GM23248 (cell line): ENCODE measurements around the gene SPTBN4. TPM values are rescaled to one million over a fixed set of nuclear protein-coding genes. Genes with fewer than 3 reads are reported as not detected.
"Not testable (repeated sequence)": the region's sequence is repeated elsewhere in the genome, so short reads cannot be mapped to it uniquely, and the experiment has no call there.

Source experiments
- DNase-seq: peaks from one replicate; pipeline ENCODE4 v3.0.0-alpha.2; 2015
- H2AFZ ChIP-seq: fragments of 200-600 bp; sonication (generic); 2 replicates; pipeline ENCODE4 v1.6.1; 2016; ENCODE audit warnings: antibody characterized with exemption
- H3F3A ChIP-seq: fragments of 200-600 bp; sonication (generic); 2 replicates; pipeline ENCODE4 v1.6.1; 2016; ENCODE audit warnings: mild to moderate bottlenecking, antibody characterized with exemption, mixed run types; ENCODE audit not compliant: insufficient read depth
- H3K27ac ChIP-seq: fragments of 200-600 bp; sonication (generic); 2 replicates; pipeline ENCODE4 v1.5.1; 2016; ENCODE audit warnings: mild to moderate bottlenecking
- H3K27me3 ChIP-seq: fragments of 200-600 bp; sonication (generic); replicated peaks from 2 replicates; pipeline ENCODE4 v1.6.1; 2016; ENCODE audit warnings: mild to moderate bottlenecking; ENCODE audit not compliant: insufficient read depth
- H3K36me3 ChIP-seq: fragments of 200-600 bp; sonication (generic); 2 replicates; pipeline ENCODE4 v1.6.1; 2016; ENCODE audit warnings: low read depth, mild to moderate bottlenecking
- H3K4me1 ChIP-seq: fragments of 200-600 bp; sonication (generic); 2 replicates; pipeline ENCODE4 v1.6.1; 2016; ENCODE audit warnings: mild to moderate bottlenecking; ENCODE audit not compliant: insufficient read depth
- H3K4me2 ChIP-seq: fragments of 200-600 bp; sonication (generic); one replicate; pipeline ENCODE4 v1.6.1; 2016; ENCODE audit warnings: mild to moderate bottlenecking; ENCODE audit not compliant: unreplicated experiment
- H3K4me3 ChIP-seq: fragments of 200-600 bp; sonication (generic); 2 replicates; pipeline ENCODE4 v1.5.1; 2016; ENCODE audit warnings: mild to moderate bottlenecking
- H3K79me2 ChIP-seq: fragments of 200-600 bp; sonication (generic); 2 replicates; pipeline ENCODE4 v1.6.1; 2016; ENCODE audit warnings: mild to moderate bottlenecking; ENCODE audit not compliant: insufficient read depth
- H3K9ac ChIP-seq: fragments of 200-600 bp; sonication (generic); 2 replicates; pipeline ENCODE4 v1.6.1; 2016; ENCODE audit warnings: mild to moderate bottlenecking
- H3K9me2 ChIP-seq: fragments of 200-600 bp; sonication (generic); 2 replicates; pipeline ENCODE4 v1.6.1; 2016; ENCODE audit warnings: mixed run types, mild to moderate bottlenecking, moderate library complexity; ENCODE audit not compliant: insufficient read depth
- H3K9me3 ChIP-seq: fragments of 200-600 bp; sonication (generic); one replicate; pipeline ENCODE4 v1.6.1; 2017; ENCODE audit warnings: low read depth
- H4K20me1 ChIP-seq: fragments of 200-600 bp; sonication (generic); 2 replicates; pipeline ENCODE4 v1.6.0; 2016; ENCODE audit not compliant: insufficient read depth
- EZH2 ChIP-seq: fragments of 200-600 bp; sonication (generic); IDR thresholded peaks from 2 replicates; pipeline ENCODE4 v1.6.1; 2018; ENCODE audit warnings: antibody characterized with exemption, mild to moderate bottlenecking; ENCODE audit not compliant: insufficient read depth, poor library complexity, severe bottlenecking
- EZH2phosphoT487 ChIP-seq: fragments of 200-600 bp; sonication (generic); IDR thresholded peaks from 2 replicates; pipeline ENCODE4 v1.6.1; 2018; ENCODE audit warnings: antibody characterized with exemption, moderate library complexity, mild to moderate bottlenecking, low read depth; ENCODE audit not compliant: insufficient read depth
- WGBS, 2 experiments: methylation state at CpG; one replicate each; pipeline ENCODE4 v1.1.6; 2015 to 2017; ENCODE audit warnings: low lambda C conversion rate in 2 of 2, low coverage in 1 of 2; ENCODE audit errors: missing lambda C conversion rate in 2 of 2; 5-methylcytosine and 5-hydroxymethylcytosine counted together
- in situ Hi-C: fragments of 300-500 bp; cut with MboI; formaldehyde crosslinking; loops from 2 replicates; pipeline ENCODE4 v1.15.0; 2020
- polyA plus RNA-seq: library from polyadenylated mRNA; unstranded; fragments of >200 nt; fragmentation: Nextera tagmentation; extraction: Ambion mirVana; gene quantifications from 2 replicates; pipeline ENCODE4 v1.2.1, GENCODE V29; 2016
- total RNA-seq: library from RNA; depleted of rRNA; stranded (reverse); fragments of >200 nt; shearing (Covaris generic); gene quantifications from 2 replicates; pipeline ENCODE4 v1.2.3, GENCODE V29; 2014

The SPTBN4 gene
- total and polyA plus RNA-seq, 2 experiments from 2014 or later: 0.69 to 2.1 TPM

DNA sequence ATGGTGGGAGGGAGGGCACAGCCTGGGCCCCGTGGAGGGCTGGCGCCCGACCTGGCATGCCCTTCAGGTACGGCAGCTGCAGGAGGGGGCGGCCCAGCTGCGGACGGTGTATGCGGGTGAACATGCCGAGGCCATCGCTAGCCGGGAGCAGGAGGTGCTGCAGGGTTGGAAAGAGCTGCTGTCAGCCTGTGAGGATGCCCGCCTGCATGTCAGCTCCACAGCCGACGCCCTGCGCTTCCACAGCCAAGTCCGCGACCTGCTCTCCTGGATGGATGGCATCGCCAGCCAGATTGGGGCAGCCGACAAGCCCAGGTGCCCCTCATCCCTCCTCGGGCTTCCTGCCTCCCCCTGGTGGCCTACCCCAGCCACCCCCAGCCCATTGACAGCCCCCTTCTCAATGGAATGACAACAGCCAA, 93.3 kb downstream of the SPTBN4 start:
- no peaks in the 10 kb centered on the region for H3K36me3 ChIP-seq
- H3K27ac ChIP-seq: no peak overlapping the region
- no peak overlapping the region for H3K4me3 ChIP-seq
- H3K4me2 ChIP-seq: no peak overlapping the region
- H3K79me2 ChIP-seq: no peaks in the 10 kb centered on the region
- H3K9ac ChIP-seq: no peak overlapping the region
- no peak for DNase-seq
- no peaks in the 10 kb centered on the region for H3K9me2 ChIP-seq
- H2AFZ ChIP-seq: no peak overlapping the region
- H3K4me1 ChIP-seq: no peaks in the 10 kb centered on the region
- no peaks in the 10 kb centered on the region for H4K20me1 ChIP-seq
- TF ChIP-seq EZH2phosphoT487 (no peak), EZH2 (no peak)
- H3K27me3 ChIP-seq: 0 out of 2 replicates have a peak, but pooled peaks cover 4% of the 10 kb centered on the region
- in situ Hi-C loops: no loop called here
- H3F3A ChIP-seq: no peaks in the 10 kb centered on the region
- WGBS, 2 experiments: 66% methylated on average over 17 of the region's 20 CpGs
- H3K9me3 ChIP-seq: no peaks in the 10 kb centered on the region

- DNase-seq: no peak
- no peaks in the 10 kb centered on the region for H3K36me3 ChIP-seq
- H3K27ac ChIP-seq: no peak overlapping the region
- H3K9me2 ChIP-seq: no peaks in the 10 kb centered on the region
- H3K4me1 ChIP-seq: no peaks in the 10 kb centered on the region
- 0 out of 2 replicates have a peak, but pooled peaks cover 3% of the 10 kb centered on the region for H3K27me3 ChIP-seq
- no peak overlapping the region for H3K4me3 ChIP-seq
- no peak overlapping the region for H3K9ac ChIP-seq
- TF ChIP-seq EZH2phosphoT487 (no peak), EZH2 (no peak)
- H4K20me1 ChIP-seq: no peaks in the 10 kb centered on the region
- H3K79me2 ChIP-seq: no peaks in the 10 kb centered on the region
- H3F3A ChIP-seq: no peaks in the 10 kb centered on the region
- in situ Hi-C loops: no loop called here
- H2AFZ ChIP-seq: no peak overlapping the region
- H3K9me3 ChIP-seq: no peaks in the 10 kb centered on the region
- WGBS, 2 experiments: 59 to 62% methylated on average over 4 of the region's 4 CpGs
- H3K4me2 ChIP-seq: no peak overlapping the region
These were observed 95.1 kb downstream of the SPTBN4 start for GRCh38 chr19:40561947-40562346.

- H3K27ac ChIP-seq, H3K9ac ChIP-seq, H3K36me3 ChIP-seq, H2AFZ ChIP-seq, H3K4me2 ChIP-seq, in situ Hi-C loops, H3F3A ChIP-seq, H3K27me3 ChIP-seq, H4K20me1 ChIP-seq, H3K4me1 ChIP-seq, H3K9me3 ChIP-seq, H3K9me2 ChIP-seq, H3K79me2 ChIP-seq, H3K4me3 ChIP-seq, DNase-seq: not testable (repeated sequence)
- WGBS, 2 experiments: 93 to 100% methylated on average over 1 of the region's 1 CpG
These were observed 97.7 kb downstream of the SPTBN4 start for GRCh38 chr19:40564535-40564934.

DNA sequence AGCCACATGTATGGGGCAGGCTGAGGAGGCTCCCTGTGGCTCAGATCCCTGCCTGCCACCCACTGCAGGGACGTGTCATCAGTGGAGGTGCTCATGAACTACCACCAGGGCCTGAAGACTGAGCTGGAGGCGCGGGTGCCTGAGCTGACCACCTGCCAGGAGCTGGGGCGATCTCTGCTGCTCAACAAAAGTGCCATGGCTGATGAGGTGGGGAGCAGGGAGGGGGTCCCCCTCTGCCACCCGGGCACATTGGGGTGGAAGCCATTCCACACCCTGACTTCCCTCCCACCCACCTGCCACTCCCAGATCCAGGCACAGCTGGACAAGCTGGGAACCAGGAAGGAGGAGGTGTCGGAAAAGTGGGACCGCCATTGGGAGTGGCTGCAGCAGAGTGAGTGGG, 98.6 kb downstream of the SPTBN4 start:
- Histone ChIP-seq H3K4me1 (no peaks in the 10 kb centered on the region), H3K27ac (no peak overlapping the region), H3K9ac (no peak overlapping the region), H3K4me3 (no peak overlapping the region), H3K9me2 (no peaks in the 10 kb centered on the region), H3K9me3 (no peaks in the 10 kb centered on the region), H3K36me3 (no peaks in the 10 kb centered on the region), H3K79me2 (no peaks in the 10 kb centered on the region), H3F3A (0 out of 2 replicates have a peak, but pooled peaks cover 4% of the 10 kb centered on the region), H3K4me2 (no peak overlapping the region), H4K20me1 (no peaks in the 10 kb centered on the region), H3K27me3 (0 out of 2 replicates have a peak, but pooled peaks cover 3% of the 10 kb centered on the region), H2AFZ (no peak overlapping the region)
- in situ Hi-C loops: no loop called here
- DNase-seq: no peak
- WGBS, 2 experiments: 67 to 73% methylated on average over 6 to 7 of the region's 7 CpGs
- TF ChIP-seq EZH2 (no peak), EZH2phosphoT487 (no peak)

- H2AFZ ChIP-seq: no peak overlapping the region
- no peaks in the 10 kb centered on the region for H3K9me3 ChIP-seq
- WGBS, 2 experiments: 71 to 72% methylated on average over 13 to 14 of the region's 14 CpGs
- no peaks in the 10 kb centered on the region for H3K4me1 ChIP-seq
- no peak for TF ChIP-seq EZH2
- no peak for TF ChIP-seq EZH2phosphoT487
- no peak overlapping the region for H3K4me2 ChIP-seq
- no peak overlapping the region for H3K4me3 ChIP-seq
- H3F3A ChIP-seq: 0 out of 2 replicates have a peak, but pooled peaks cover 4% of the 10 kb centered on the region
- H4K20me1 ChIP-seq: no peaks in the 10 kb centered on the region
- 0 out of 2 replicates have a peak, but pooled peaks cover 3% of the 10 kb centered on the region for H3K27me3 ChIP-seq
- no peaks in the 10 kb centered on the region for H3K79me2 ChIP-seq
- no peak for DNase-seq
- no peak overlapping the region for H3K27ac ChIP-seq
- no peak overlapping the region for H3K9ac ChIP-seq
- H3K36me3 ChIP-seq: no peaks in the 10 kb centered on the region
- in situ Hi-C loops: no loop called here
- no peaks in the 10 kb centered on the region for H3K9me2 ChIP-seq
These were observed 99.2 kb downstream of the SPTBN4 start for GRCh38 chr19:40565910-40566495.
